Measurements from ENCODE around the gene CCDC97. TPM values are rescaled to one million over a fixed set of nuclear protein-coding genes. Genes with fewer than 3 reads are reported as not detected.
"Not testable (repeated sequence)": the region's sequence is repeated elsewhere in the genome, so short reads cannot be mapped to it uniquely, and the experiment has no call there.

Gene CCDC97
- polyA plus RNA-seq, 6 donors from 2014 or later: 19.8 to 37.2 (median 31.7) TPM

- Mint-ChIP-seq H3K27ac (peak overlapping the region in 4 of 6 donors; percentile 54 to 93 (median 88)), H3K9me3 (peaks cover 0 to 1% (median 0%) of the 10 kb centered on the region in 7 donors), H3K4me3 (peak overlapping the region in 2 of 8 donors; percentile 7 to 72), H3K36me3 (no peaks in the 10 kb centered on the region), H3K27me3 (no peaks in the 10 kb centered on the region), H3K4me1 (peaks cover 22 to 37% (median 35%) of the 10 kb centered on the region in 3 donors)
- DNase-seq (no peak), ATAC-seq (ENCODE audit: low read depth in 2 of 2) (no peak)
These were observed 47.2 kb downstream of the CCDC97 start for GRCh38 chr19:41356984-41357739.

GRCh38 chr19:41357746-41358145, 47.8 kb downstream of the CCDC97 start:
- ATAC-seq (ENCODE audit: low read depth in 2 of 2) (no peak), DNase-seq (no peak)
- Mint-ChIP-seq H3K36me3 (no peaks in the 10 kb centered on the region), H3K9me3 (peaks cover 0 to 1% (median 0%) of the 10 kb centered on the region in 7 donors), H3K27me3 (no peaks in the 10 kb centered on the region), H3K4me3 (peak overlapping the region in 1 of 8 donors; percentile 60), H3K4me1 (peaks cover 27 to 33% (median 32%) of the 10 kb centered on the region in 3 donors), H3K27ac (peak overlapping the region in 1 of 6 donors; percentile 83)

- Mint-ChIP-seq H3K4me1 (peaks cover 35 to 42% (median 41%) of the 10 kb centered on the region in 3 donors), H3K4me3 (no peak overlapping the region), H3K9me3 (no peaks in the 10 kb centered on the region), H3K27me3 (no peaks in the 10 kb centered on the region), H3K27ac (peak overlapping the region in 2 of 6 donors; percentile 72 to 98), H3K36me3 (no peaks in the 10 kb centered on the region)
- ATAC-seq (ENCODE audit: low read depth in 2 of 2): no peak
- DNase-seq: no peak
These were observed 49.8 kb downstream of the CCDC97 start for GRCh38 chr19:41359741-41360140.

GRCh38 chr19:41362143-41362847, 52.3 kb downstream of the CCDC97 start:
- Mint-ChIP-seq H3K27ac (peak overlapping the region; percentile 32 to 100 (median 79)), H3K4me1 (peaks cover 19 to 33% (median 30%) of the 10 kb centered on the region in 3 donors), H3K9me3 (no peaks in the 10 kb centered on the region), H3K4me3 (peak overlapping the region in 5 of 8 donors; percentile 94 to 99 (median 96)), H3K27me3 (no peaks in the 10 kb centered on the region), H3K36me3 (no peaks in the 10 kb centered on the region)
- DNase-seq: no peak
- ATAC-seq (ENCODE audit: low read depth in 2 of 2): no peak

GRCh38 chr19:41363371-41363752, 53.4 kb downstream of the CCDC97 start:
- peaks cover 18 to 36% (median 27%) of the 10 kb centered on the region in 3 donors for H3K4me1 Mint-ChIP-seq
- H3K36me3 Mint-ChIP-seq: no peaks in the 10 kb centered on the region
- H3K27me3 Mint-ChIP-seq: no peaks in the 10 kb centered on the region
- peak overlapping the region; percentile 93 to 100 (median 97) for H3K4me3 Mint-ChIP-seq
- no peak for ATAC-seq (ENCODE audit: low read depth in 2 of 2)
- H3K9me3 Mint-ChIP-seq: no peaks in the 10 kb centered on the region
- H3K27ac Mint-ChIP-seq: peak overlapping the region; percentile 98 to 100 (median 100)
- DNase-seq: no peak

GRCh38 chr19:41363753-41364523, 54.0 kb downstream of the CCDC97 start, which contains the start of gene B9D2:
B9D2 (minus strand) TSS chr19:41364149; CDS start chr19:41363519, 630 bp downstream.
- DNase-seq: peak; percentile 98
- Mint-ChIP-seq H3K36me3 (no peaks in the 10 kb centered on the region), H3K9me3 (no peaks in the 10 kb centered on the region), H3K27ac (peak within 1 kb of the TSS; percentile 98 to 100 (median 100)), H3K27me3 (no peaks in the 10 kb centered on the region), H3K4me1 (peaks cover 18 to 36% (median 24%) of the 10 kb centered on the region in 3 donors), H3K4me3 (peak within 1 kb of the TSS; percentile 93 to 100 (median 97))
- ATAC-seq (ENCODE audit: low read depth in 2 of 2): peak; percentile 92 to 93

- H3K4me3 Mint-ChIP-seq: peak overlapping the region; percentile 93 to 100 (median 97)
- DNase-seq (no peak), ATAC-seq (ENCODE audit: low read depth in 2 of 2) (no peak)
- H3K27me3 Mint-ChIP-seq: no peaks in the 10 kb centered on the region
- H3K4me1 Mint-ChIP-seq: peaks cover 16 to 36% (median 24%) of the 10 kb centered on the region in 3 donors
- H3K27ac Mint-ChIP-seq: peak overlapping the region; percentile 98 to 100 (median 100)
- H3K36me3 Mint-ChIP-seq: no peaks in the 10 kb centered on the region
- H3K9me3 Mint-ChIP-seq: no peaks in the 10 kb centered on the region
These were observed 54.8 kb downstream of the CCDC97 start for GRCh38 chr19:41364524-41365391.

GRCh38 chr19:41366089-41366488, 56.1 kb downstream of the CCDC97 start:
- no peak for ATAC-seq (ENCODE audit: low read depth in 2 of 2)
- no peaks in the 10 kb centered on the region for H3K36me3 Mint-ChIP-seq

GRCh38 chr19:41367848-41368301, 57.9 kb downstream of the CCDC97 start:
- Mint-ChIP-seq H3K4me3 (peak overlapping the region in 1 of 8 donors; percentile 41), H3K27me3 (no peaks in the 10 kb centered on the region), H3K9me3 (no peaks in the 10 kb centered on the region), H3K4me1 (peaks cover 12 to 33% (median 25%) of the 10 kb centered on the region in 3 donors), H3K27ac (peak overlapping the region in 1 of 6 donors; percentile 58), H3K36me3 (no peaks in the 10 kb centered on the region)
- DNase-seq (no peak), ATAC-seq (ENCODE audit: low read depth in 2 of 2) (no peak)

More at GRCh38 chr19:41366089-41366488, 56.1 kb downstream of the CCDC97 start:
- Mint-ChIP-seq H3K27me3 (no peaks in the 10 kb centered on the region), H3K27ac (peak overlapping the region in 2 of 6 donors; percentile 92 to 98), H3K4me3 (peak overlapping the region in 5 of 8 donors; percentile 1 to 94 (median 23)), H3K9me3 (no peaks in the 10 kb centered on the region), H3K4me1 (peaks cover 12 to 36% (median 20%) of the 10 kb centered on the region in 3 donors)
- no peak for DNase-seq

GRCh38 chr19:41369769-41370168, 59.8 kb downstream of the CCDC97 start:
- ATAC-seq (ENCODE audit: low read depth in 2 of 2) (no peak), DNase-seq (no peak)
- Mint-ChIP-seq H3K27ac (no peak overlapping the region), H3K4me1 (peaks cover 4 to 16% (median 11%) of the 10 kb centered on the region in 3 donors), H3K36me3 (no peaks in the 10 kb centered on the region), H3K9me3 (no peaks in the 10 kb centered on the region), H3K4me3 (no peak overlapping the region), H3K27me3 (no peaks in the 10 kb centered on the region)

- not testable (repeated sequence) for H3K27me3 Mint-ChIP-seq; ATAC-seq (ENCODE audit: low read depth in 2 of 2); H3K36me3 Mint-ChIP-seq; DNase-seq; H3K9me3 Mint-ChIP-seq; H3K4me3 Mint-ChIP-seq; H3K27ac Mint-ChIP-seq
- H3K4me1 Mint-ChIP-seq: peaks cover 6 to 14% (median 14%) of the 10 kb centered on the region in 3 donors
These were observed 61.1 kb downstream of the CCDC97 start for GRCh38 chr19:41371119-41371518.

- Mint-ChIP-seq H3K27me3 (no peaks in the 10 kb centered on the region), H3K4me1 (peaks cover 5 to 15% (median 12%) of the 10 kb centered on the region in 3 donors), H3K4me3 (no peak overlapping the region), H3K27ac (no peak overlapping the region), H3K36me3 (no peaks in the 10 kb centered on the region), H3K9me3 (no peaks in the 10 kb centered on the region)
- DNase-seq (no peak), ATAC-seq (ENCODE audit: low read depth in 2 of 2) (no peak)
These were observed 61.6 kb downstream of the CCDC97 start for GRCh38 chr19:41371541-41371940.

Measured in naive B cell (primary cell).